ENCODE data around the gene MAL.

MAL gene

GRCh38 chr2:94995553-94996304, 29.8 kb upstream of the MAL start:
- DNase-seq: no peak
- no peak overlapping the region for H2BK120ac ChIP-seq (ENCODE audit: insufficient read depth, low read length, poor library complexity)
- H4K8ac ChIP-seq (ENCODE audit: low read depth, low read length): no peak overlapping the region
- H3K27me3 ChIP-seq (ENCODE audit: insufficient read depth, low read length): no peaks in the 10 kb centered on the region
- H4K12ac ChIP-seq (ENCODE audit: low read depth, low read length): no peak overlapping the region
- no peak overlapping the region for H3K27ac ChIP-seq (ENCODE audit: low read depth, low read length)
- peaks cover 0 to 5% of the 10 kb centered on the region in 2 experiments for H3K4me1 ChIP-seq (ENCODE audit: control insufficient read depth in 1 of 2, insufficient read depth in 2 of 2, low read length in 2 of 2)
- WGBS (ENCODE audit: extremely low coverage, insufficient coverage, insufficient read length): no CpG with 5 or more reads among the region's 7 CpGs
- H3K23ac ChIP-seq (ENCODE audit: low read length): no peak overlapping the region
- no peak overlapping the region for H4K91ac ChIP-seq (ENCODE audit: low read depth, low read length)
- H3K4me3 ChIP-seq (ENCODE audit: low read depth, low read length): no peak overlapping the region
- no peak overlapping the region for H2AFZ ChIP-seq (ENCODE audit: insufficient read depth, low read length, poor library complexity)
- H2BK5ac ChIP-seq (ENCODE audit: low read depth, low read length, poor library complexity): no peak overlapping the region
- no peak overlapping the region for H2BK12ac ChIP-seq (ENCODE audit: low read length)
- H3K18ac ChIP-seq (ENCODE audit: low read length): no peak overlapping the region
- H3K4me2 ChIP-seq (ENCODE audit: low read length): no peak overlapping the region
- no peaks in the 10 kb centered on the region for H3K36me3 ChIP-seq (ENCODE audit: control insufficient read depth in 1 of 2, insufficient read depth in 2 of 2, low read length in 2 of 2)
- H3K14ac ChIP-seq (ENCODE audit: low read length): no peak overlapping the region
- no peak overlapping the region for H3K9ac ChIP-seq (ENCODE audit: low read length)
- no peaks in the 10 kb centered on the region for H3K79me1 ChIP-seq (ENCODE audit: low read length)
- no peak overlapping the region for H2AK5ac ChIP-seq (ENCODE audit: low read length)
- H3K9me3 ChIP-seq (ENCODE audit: insufficient read depth, low read depth, low read length): peaks cover 10% of the 10 kb centered on the region
- H3K79me2 ChIP-seq (ENCODE audit: control insufficient read depth, insufficient read depth, low read length, poor library complexity): no peaks in the 10 kb centered on the region
- no peak overlapping the region for H3K4ac ChIP-seq (ENCODE audit: low read depth, low read length)

- Histone ChIP-seq H2AK5ac (ENCODE audit: low read length) (no peak overlapping the region), H2BK12ac (ENCODE audit: low read length) (no peak overlapping the region), H3K79me2 (ENCODE audit: control insufficient read depth, insufficient read depth, low read length, poor library complexity) (no peaks in the 10 kb centered on the region), H4K91ac (ENCODE audit: low read depth, low read length) (no peak overlapping the region), H3K4ac (ENCODE audit: low read depth, low read length) (no peak overlapping the region), H3K27ac (ENCODE audit: low read depth, low read length) (no peak overlapping the region), H4K12ac (ENCODE audit: low read depth, low read length) (no peak overlapping the region), H3K4me1 (ENCODE audit: control insufficient read depth in 1 of 2, insufficient read depth in 2 of 2, low read length in 2 of 2) (peaks cover 0 to 5% of the 10 kb centered on the region in 2 experiments), H3K79me1 (ENCODE audit: low read length) (no peaks in the 10 kb centered on the region), H3K4me3 (ENCODE audit: low read depth, low read length) (no peak overlapping the region), H2BK120ac (ENCODE audit: insufficient read depth, low read length, poor library complexity) (no peak overlapping the region), H3K4me2 (ENCODE audit: low read length) (no peak overlapping the region), H3K27me3 (ENCODE audit: insufficient read depth, low read length) (no peaks in the 10 kb centered on the region), H3K36me3 (ENCODE audit: control insufficient read depth in 1 of 2, insufficient read depth in 2 of 2, low read length in 2 of 2) (no peaks in the 10 kb centered on the region), H4K8ac (ENCODE audit: low read depth, low read length) (no peak overlapping the region), H2AFZ (ENCODE audit: insufficient read depth, low read length, poor library complexity) (no peak overlapping the region), H3K9me3 (ENCODE audit: insufficient read depth, low read depth, low read length) (peaks cover 10% of the 10 kb centered on the region), H3K23ac (ENCODE audit: low read length) (no peak overlapping the region), H3K14ac (ENCODE audit: low read length) (no peak overlapping the region), H3K9ac (ENCODE audit: low read length) (no peak overlapping the region), H3K18ac (ENCODE audit: low read length) (no peak overlapping the region), H2BK5ac (ENCODE audit: low read depth, low read length, poor library complexity) (no peak overlapping the region)
- no peak for DNase-seq
- no CpG with 5 or more reads among the region's 23 CpGs for WGBS (ENCODE audit: extremely low coverage, insufficient coverage, insufficient read length)
Measured at GRCh38 chr2:94996305-94997100, 29.0 kb upstream of the MAL start.

- no peak overlapping the region for H2BK5ac ChIP-seq (ENCODE audit: low read depth, low read length, poor library complexity)
- H3K9ac ChIP-seq (ENCODE audit: low read length): no peak overlapping the region
- H3K4me1 ChIP-seq (ENCODE audit: control insufficient read depth in 1 of 2, insufficient read depth in 2 of 2, low read length in 2 of 2): peaks cover 0 to 5% of the 10 kb centered on the region in 2 experiments
- H3K23ac ChIP-seq (ENCODE audit: low read length): no peak overlapping the region
- H3K79me2 ChIP-seq (ENCODE audit: control insufficient read depth, insufficient read depth, low read length, poor library complexity): no peaks in the 10 kb centered on the region
- no peak overlapping the region for H3K18ac ChIP-seq (ENCODE audit: low read length)
- WGBS (ENCODE audit: extremely low coverage, insufficient coverage, insufficient read length): no CpG with 5 or more reads among the region's 54 CpGs
- no peak overlapping the region for H2AK5ac ChIP-seq (ENCODE audit: low read length)
- H3K27me3 ChIP-seq (ENCODE audit: insufficient read depth, low read length): no peaks in the 10 kb centered on the region
- H2BK12ac ChIP-seq (ENCODE audit: low read length): no peak overlapping the region
- no peak overlapping the region for H2AFZ ChIP-seq (ENCODE audit: insufficient read depth, low read length, poor library complexity)
- DNase-seq: peak in 1 of 2 donors; percentile 52
- no peak overlapping the region for H2BK120ac ChIP-seq (ENCODE audit: insufficient read depth, low read length, poor library complexity)
- no peak overlapping the region for H3K27ac ChIP-seq (ENCODE audit: low read depth, low read length)
- H3K4me3 ChIP-seq (ENCODE audit: low read depth, low read length): no peak overlapping the region
- H3K14ac ChIP-seq (ENCODE audit: low read length): no peak overlapping the region
- H4K8ac ChIP-seq (ENCODE audit: low read depth, low read length): no peak overlapping the region
- no peak overlapping the region for H4K91ac ChIP-seq (ENCODE audit: low read depth, low read length)
- no peaks in the 10 kb centered on the region for H3K36me3 ChIP-seq (ENCODE audit: control insufficient read depth in 1 of 2, insufficient read depth in 2 of 2, low read length in 2 of 2)
- H3K9me3 ChIP-seq (ENCODE audit: insufficient read depth, low read depth, low read length): peaks cover 8% of the 10 kb centered on the region
- H3K4ac ChIP-seq (ENCODE audit: low read depth, low read length): no peak overlapping the region
- no peaks in the 10 kb centered on the region for H3K79me1 ChIP-seq (ENCODE audit: low read length)
- no peak overlapping the region for H4K12ac ChIP-seq (ENCODE audit: low read depth, low read length)
- H3K4me2 ChIP-seq (ENCODE audit: low read length): no peak overlapping the region
Measured at GRCh38 chr2:94997981-94998930, 27.3 kb upstream of the MAL start.

GRCh38 chr2:94999431-94999883, 26.1 kb upstream of the MAL start:
- Histone ChIP-seq H3K27ac (ENCODE audit: low read depth, low read length) (no peak overlapping the region), H2BK12ac (ENCODE audit: low read length) (no peak overlapping the region), H3K27me3 (ENCODE audit: insufficient read depth, low read length) (no peaks in the 10 kb centered on the region), H3K4me3 (ENCODE audit: low read depth, low read length) (peak overlapping the region; percentile 10), H3K9me3 (ENCODE audit: insufficient read depth, low read depth, low read length) (peaks cover 7% of the 10 kb centered on the region), H3K79me2 (ENCODE audit: control insufficient read depth, insufficient read depth, low read length, poor library complexity) (no peaks in the 10 kb centered on the region), H4K91ac (ENCODE audit: low read depth, low read length) (no peak overlapping the region), H2AFZ (ENCODE audit: insufficient read depth, low read length, poor library complexity) (no peak overlapping the region), H2BK5ac (ENCODE audit: low read depth, low read length, poor library complexity) (no peak overlapping the region), H2BK120ac (ENCODE audit: insufficient read depth, low read length, poor library complexity) (no peak overlapping the region), H3K4me2 (ENCODE audit: low read length) (no peak overlapping the region), H3K14ac (ENCODE audit: low read length) (no peak overlapping the region), H3K18ac (ENCODE audit: low read length) (no peak overlapping the region), H3K9ac (ENCODE audit: low read length) (no peak overlapping the region), H2AK5ac (ENCODE audit: low read length) (no peak overlapping the region), H4K8ac (ENCODE audit: low read depth, low read length) (no peak overlapping the region), H3K4ac (ENCODE audit: low read depth, low read length) (no peak overlapping the region), H3K23ac (ENCODE audit: low read length) (no peak overlapping the region), H4K12ac (ENCODE audit: low read depth, low read length) (no peak overlapping the region), H3K36me3 (ENCODE audit: control insufficient read depth in 1 of 2, insufficient read depth in 2 of 2, low read length in 2 of 2) (no peaks in the 10 kb centered on the region), H3K4me1 (ENCODE audit: control insufficient read depth in 1 of 2, insufficient read depth in 2 of 2, low read length in 2 of 2) (peaks cover 0 to 5% of the 10 kb centered on the region in 2 experiments), H3K79me1 (ENCODE audit: low read length) (no peaks in the 10 kb centered on the region)
- DNase-seq: no peak
- WGBS (ENCODE audit: extremely low coverage, insufficient coverage, insufficient read length): no CpG with 5 or more reads among the region's 7 CpGs
